SH-SY5Y (cell line): Measurements from ENCODE around the gene RNF166.

Source experiments
- GATA2 ChIP-seq: IDR thresholded peaks from 2 replicates; pipeline ENCODE4 v1.6.1; 2011; ENCODE audit warnings: mild to moderate bottlenecking, low read depth, low read length
- GATA3 ChIP-seq: IDR thresholded peaks from 2 replicates; pipeline ENCODE4 v1.6.1; 2011; ENCODE audit warnings: low read depth, mild to moderate bottlenecking, low read length, moderate library complexity

DNA sequence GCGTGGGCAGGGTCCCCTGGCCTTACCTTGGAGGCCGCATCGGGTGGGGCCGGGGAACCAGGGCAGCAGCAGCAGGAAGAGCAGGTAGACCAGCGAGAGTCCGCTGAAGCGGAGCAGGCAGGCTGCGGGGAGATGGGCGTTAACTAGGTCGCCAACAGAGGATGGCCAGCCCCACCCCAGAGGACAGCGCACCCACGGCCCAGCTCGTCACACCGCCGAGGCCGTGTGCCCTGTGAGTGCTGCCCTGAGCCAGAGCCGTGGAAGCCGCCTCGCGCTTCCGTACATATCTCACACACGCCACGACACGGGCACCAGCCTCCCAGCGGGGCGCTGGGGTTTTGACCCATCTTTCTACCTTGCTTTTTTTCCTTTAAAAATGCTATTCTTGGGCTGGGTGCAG lies 43.1 kb upstream of the RNF166 start:
- TF ChIP-seq GATA2 = no peak
- no peak for TF ChIP-seq GATA3
